Hepatocyte (in vitro differentiated cells): ENCODE data around the gene SUB1. TPM values are rescaled to one million over a fixed set of nuclear protein-coding genes. Genes with fewer than 3 reads are reported as not detected.

Experiments used
- DNase-seq: peaks from one replicate; pipeline ENCODE4 v3.0.0-alpha.2; 2016; ENCODE audit warnings: low spot score
- H2AFZ ChIP-seq: fragments of 200-600 bp; sonication (generic); 2 replicates; pipeline ENCODE4 v1.6.0; 2016; ENCODE audit warnings: antibody characterized with exemption, mild to moderate bottlenecking
- H3K27ac ChIP-seq: fragments of 200-600 bp; sonication (generic); 2 replicates; pipeline ENCODE4 v1.5.1; 2016; ENCODE audit warnings: mild to moderate bottlenecking
- H3K27me3 ChIP-seq: fragments of 200-600 bp; sonication (generic); 2 replicates; pipeline ENCODE4 v1.6.1; 2016
- H3K36me3 ChIP-seq: fragments of 200-600 bp; sonication (generic); replicated peaks from 2 replicates; pipeline ENCODE4 v1.5.1; 2016; ENCODE audit warnings: low read depth; ENCODE audit not compliant: insufficient read depth
- H3K4me1 ChIP-seq: fragments of 200-600 bp; sonication (generic); 2 replicates; pipeline ENCODE4 v1.5.1; 2016; ENCODE audit warnings: mild to moderate bottlenecking, moderate library complexity; ENCODE audit not compliant: insufficient read depth
- H3K4me2 ChIP-seq: fragments of 200-600 bp; sonication (generic); 2 replicates; pipeline ENCODE4 v1.6.0; 2016
- H3K4me3 ChIP-seq: fragments of 200-600 bp; sonication (generic); 2 replicates; pipeline ENCODE4 v1.5.1; 2016; ENCODE audit warnings: mild to moderate bottlenecking
- H3K79me2 ChIP-seq: fragments of 200-600 bp; sonication (generic); 2 replicates; pipeline ENCODE4 v1.6.0; 2017; ENCODE audit warnings: mild to moderate bottlenecking
- H3K9me2 ChIP-seq: fragments of 200-600 bp; sonication (generic); replicated peaks from 2 replicates; pipeline ENCODE4 v1.6.0; 2017; ENCODE audit warnings: mild to moderate bottlenecking; ENCODE audit not compliant: insufficient read depth
- H3K9me3 ChIP-seq: fragments of 200-600 bp; sonication (generic); 2 replicates; pipeline ENCODE4 v1.5.1; 2016; ENCODE audit warnings: low read depth, mild to moderate bottlenecking
- H4K20me1 ChIP-seq: fragments of 200-600 bp; sonication (generic); 2 replicates; pipeline ENCODE4 v1.6.0; 2016; ENCODE audit warnings: mild to moderate bottlenecking; ENCODE audit not compliant: insufficient read depth, poor library complexity, severe bottlenecking
- EZH2 ChIP-seq: fragments of 200-600 bp; sonication (generic); IDR thresholded peaks from 2 replicates; pipeline ENCODE4 v1.6.1; 2016; ENCODE audit warnings: antibody characterized with exemption, mild to moderate bottlenecking, borderline replicate concordance
- EZH2phosphoT487 ChIP-seq: fragments of 200-600 bp; sonication (generic); IDR thresholded peaks from one replicate; pipeline ENCODE4 v1.6.1; 2018; ENCODE audit warnings: antibody characterized with exemption, mild to moderate bottlenecking, low read depth, moderate library complexity; ENCODE audit not compliant: unreplicated experiment, severe bottlenecking
- WGBS: methylation state at CpG from one replicate; pipeline ENCODE4 v1.1.6; 2016; ENCODE audit warnings: low lambda C conversion rate; ENCODE audit errors: missing lambda C conversion rate; 5-methylcytosine and 5-hydroxymethylcytosine counted together
- polyA plus RNA-seq: library from polyadenylated mRNA; unstranded; fragments of >200 nt; fragmentation: Nextera tagmentation; extraction: Ambion mirVana; gene quantifications from 2 replicates; pipeline ENCODE4 v1.2.1, GENCODE V29; 2016
- total RNA-seq: library from RNA; depleted of rRNA; stranded (reverse); fragments of >200 nt; gene quantifications from 2 replicates; pipeline ENCODE4 v1.2.3, GENCODE V29; 2014
- TF ChIP-seq, protein P1 (sequence below): fragments of 200-600 bp; sonication (generic); IDR thresholded peaks from 2 replicates; pipeline ENCODE4 v1.5.1; 2016; ENCODE audit warnings: antibody characterized with exemption, mild to moderate bottlenecking; ENCODE audit not compliant: poor library complexity

Gene SUB1
- total and polyA plus RNA-seq, 2 experiments from 2014 or later = 340 to 394 TPM

DNA sequence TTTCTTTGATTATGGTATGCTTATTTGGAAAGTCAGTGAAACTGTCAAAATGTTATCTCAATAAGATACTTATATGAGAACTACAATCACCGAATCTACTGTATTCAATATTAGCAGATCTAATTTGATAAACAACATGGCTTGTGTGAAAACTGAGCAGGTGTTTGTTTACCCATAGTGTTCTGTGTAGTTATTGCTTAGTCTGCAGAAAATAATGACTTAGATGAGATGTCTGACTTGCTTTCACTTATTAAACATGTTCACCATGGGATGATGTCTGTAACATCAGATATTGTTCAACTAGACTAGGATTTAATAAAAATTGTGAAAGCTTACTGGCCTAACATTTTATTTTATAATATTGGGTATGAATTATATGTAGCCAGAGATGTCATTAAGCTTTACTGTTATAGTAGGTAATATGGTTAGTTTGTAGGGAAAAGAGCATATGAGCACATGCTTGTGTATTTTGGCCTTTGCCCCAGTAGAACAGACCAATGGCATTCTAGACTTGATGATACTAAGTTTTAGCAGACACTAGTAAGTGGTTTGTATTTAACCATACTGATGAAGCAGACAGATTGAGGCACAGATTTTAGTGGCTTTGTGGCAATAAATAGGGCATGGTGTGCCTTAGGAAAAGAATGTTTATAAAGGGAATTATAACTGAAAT lies 16.4 kb downstream of the SUB1 start:
- TF ChIP-seq EZH2 = no peak
- TF ChIP-seq EZH2phosphoT487 = no peak
- H3K4me2 ChIP-seq = no peak overlapping the region
- no peak overlapping the region for H3K27ac ChIP-seq
- 67% methylated on average over 1 of the region's 1 CpG for WGBS
- peaks cover 3% of the 10 kb centered on the region for H3K4me1 ChIP-seq
- H3K36me3 ChIP-seq = no peaks in the 10 kb centered on the region
- no peak for DNase-seq
- H2AFZ ChIP-seq = no peak overlapping the region
- no peak overlapping the region for H3K4me3 ChIP-seq
- H3K79me2 ChIP-seq = peaks cover 30% of the 10 kb centered on the region
- H3K9me3 ChIP-seq = no peaks in the 10 kb centered on the region
- no peaks in the 10 kb centered on the region for H3K9me2 ChIP-seq
- peaks cover 29% of the 10 kb centered on the region for H4K20me1 ChIP-seq
- no peaks in the 10 kb centered on the region for H3K27me3 ChIP-seq

DNA sequence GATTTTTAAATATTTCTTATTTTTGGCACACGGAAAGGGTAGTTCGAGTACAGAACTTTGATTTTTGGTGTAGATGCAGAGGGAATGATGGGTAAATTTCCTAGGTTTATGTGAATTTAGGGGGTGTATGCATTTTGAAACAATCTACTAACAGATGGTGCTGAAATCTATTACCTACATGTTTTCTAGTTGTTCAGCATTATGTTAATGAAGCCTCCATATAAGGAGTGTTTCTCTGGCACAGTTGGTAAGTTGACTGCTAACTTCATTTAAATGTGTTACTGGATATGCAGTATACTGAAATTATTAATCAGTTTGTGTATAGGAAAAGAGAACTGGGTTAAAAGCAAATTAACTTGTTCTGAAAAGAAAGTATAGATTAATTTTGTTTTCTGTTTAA lies 17.5 kb downstream of the SUB1 start:
- Histone ChIP-seq H3K4me1 (peaks cover 3% of the 10 kb centered on the region), H3K27ac (no peak overlapping the region), H3K9me2 (no peaks in the 10 kb centered on the region), H3K27me3 (no peaks in the 10 kb centered on the region), H3K36me3 (no peaks in the 10 kb centered on the region), H4K20me1 (peaks cover 18% of the 10 kb centered on the region), H3K9me3 (no peaks in the 10 kb centered on the region), H3K79me2 (peaks cover 19% of the 10 kb centered on the region), H3K4me3 (no peak overlapping the region), H3K4me2 (no peak overlapping the region), H2AFZ (no peak overlapping the region)
- WGBS = 96% methylated on average over 2 of the region's 2 CpGs
- no peak for DNase-seq
- TF ChIP-seq, protein P1, sequence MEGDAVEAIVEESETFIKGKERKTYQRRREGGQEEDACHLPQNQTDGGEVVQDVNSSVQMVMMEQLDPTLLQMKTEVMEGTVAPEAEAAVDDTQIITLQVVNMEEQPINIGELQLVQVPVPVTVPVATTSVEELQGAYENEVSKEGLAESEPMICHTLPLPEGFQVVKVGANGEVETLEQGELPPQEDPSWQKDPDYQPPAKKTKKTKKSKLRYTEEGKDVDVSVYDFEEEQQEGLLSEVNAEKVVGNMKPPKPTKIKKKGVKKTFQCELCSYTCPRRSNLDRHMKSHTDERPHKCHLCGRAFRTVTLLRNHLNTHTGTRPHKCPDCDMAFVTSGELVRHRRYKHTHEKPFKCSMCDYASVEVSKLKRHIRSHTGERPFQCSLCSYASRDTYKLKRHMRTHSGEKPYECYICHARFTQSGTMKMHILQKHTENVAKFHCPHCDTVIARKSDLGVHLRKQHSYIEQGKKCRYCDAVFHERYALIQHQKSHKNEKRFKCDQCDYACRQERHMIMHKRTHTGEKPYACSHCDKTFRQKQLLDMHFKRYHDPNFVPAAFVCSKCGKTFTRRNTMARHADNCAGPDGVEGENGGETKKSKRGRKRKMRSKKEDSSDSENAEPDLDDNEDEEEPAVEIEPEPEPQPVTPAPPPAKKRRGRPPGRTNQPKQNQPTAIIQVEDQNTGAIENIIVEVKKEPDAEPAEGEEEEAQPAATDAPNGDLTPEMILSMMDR = no peak
- TF ChIP-seq EZH2 (no peak), EZH2phosphoT487 (no peak)

DNA sequence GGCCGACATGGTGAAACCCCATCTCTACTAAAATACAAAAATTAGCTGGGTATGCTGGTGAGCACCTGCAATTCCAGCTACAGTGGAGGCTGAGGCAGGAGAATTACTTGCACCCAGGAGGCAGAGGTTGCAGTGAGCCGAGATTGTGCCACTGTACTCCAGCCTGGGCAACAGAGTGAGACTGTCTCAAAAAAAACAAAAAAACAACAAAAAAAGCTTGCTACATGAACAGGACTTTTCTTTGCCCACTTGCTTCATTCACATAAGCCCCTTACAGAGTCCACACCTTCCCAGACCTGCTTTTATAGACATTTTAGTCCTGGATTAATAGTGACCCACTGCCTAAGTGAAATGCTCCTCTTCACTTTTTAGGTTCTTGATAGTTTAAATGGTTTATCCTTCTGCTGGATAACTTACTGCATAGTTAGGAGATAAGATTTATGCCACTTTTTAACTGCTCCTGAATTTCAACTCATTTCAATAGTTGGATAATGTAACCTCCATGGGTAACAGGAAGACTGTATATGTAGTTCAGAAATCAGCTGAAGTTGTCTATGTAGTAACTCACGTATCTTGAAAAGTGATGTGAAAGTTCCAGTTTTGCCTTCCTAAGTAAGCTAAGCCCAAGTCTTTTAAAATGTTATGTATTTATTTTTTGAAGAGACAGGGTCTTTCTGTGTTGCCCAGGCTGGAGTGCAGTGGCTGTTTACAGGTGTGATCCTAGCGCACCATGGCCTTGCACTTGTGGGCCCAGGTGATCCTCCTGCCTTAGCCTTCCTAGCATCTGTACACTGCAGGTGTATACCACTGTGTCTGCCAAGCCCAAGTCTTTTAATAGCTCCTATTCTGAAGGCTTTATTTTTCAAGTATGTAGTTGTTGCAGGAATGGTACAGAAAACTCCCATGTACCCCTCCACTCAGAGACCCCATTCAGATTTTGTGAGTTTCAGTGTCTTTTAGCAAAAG lies 19.7 kb downstream of the SUB1 start:
- no peak overlapping the region for H3K27ac ChIP-seq
- TF ChIP-seq EZH2 (no peak), EZH2phosphoT487 (no peak)
- TF ChIP-seq, protein P1 = no peak
- no peaks in the 10 kb centered on the region for H3K9me3 ChIP-seq
- no peak overlapping the region for H3K4me2 ChIP-seq
- no peaks in the 10 kb centered on the region for H3K4me1 ChIP-seq
- H3K27me3 ChIP-seq = no peaks in the 10 kb centered on the region
- no peak overlapping the region for H3K4me3 ChIP-seq
- H3K79me2 ChIP-seq = no peaks in the 10 kb centered on the region
- H2AFZ ChIP-seq = no peak overlapping the region
- H4K20me1 ChIP-seq = peaks cover 5% of the 10 kb centered on the region
- no peaks in the 10 kb centered on the region for H3K9me2 ChIP-seq
- WGBS = 80% methylated on average over 4 of the region's 4 CpGs
- no peak for DNase-seq
- H3K36me3 ChIP-seq = no peaks in the 10 kb centered on the region

DNA sequence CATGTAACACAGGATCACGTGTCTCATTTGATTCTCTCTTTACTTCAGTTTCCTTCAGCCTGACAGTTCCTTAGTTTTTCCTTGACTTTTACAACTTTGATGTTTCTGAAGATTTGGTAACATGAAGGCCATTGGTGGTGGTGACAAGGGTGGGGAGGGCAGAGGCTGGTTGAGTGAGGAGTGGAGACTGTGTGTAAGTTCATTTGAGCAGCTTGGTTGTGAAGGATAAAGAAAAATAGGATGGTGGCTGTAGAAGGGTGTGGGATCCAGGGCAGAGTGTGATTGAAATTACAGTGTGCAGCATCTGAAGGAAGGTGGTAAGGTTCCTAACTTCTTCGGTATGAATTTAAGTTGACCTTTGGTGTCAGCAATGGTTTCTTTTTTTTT lies 20.4 kb downstream of the SUB1 start:
- Histone ChIP-seq H3K27me3 (no peaks in the 10 kb centered on the region), H2AFZ (no peak overlapping the region), H3K9me2 (no peaks in the 10 kb centered on the region), H3K36me3 (no peaks in the 10 kb centered on the region), H3K9me3 (no peaks in the 10 kb centered on the region), H3K4me1 (no peaks in the 10 kb centered on the region), H3K79me2 (no peaks in the 10 kb centered on the region), H3K27ac (no peak overlapping the region), H4K20me1 (peaks cover 5% of the 10 kb centered on the region), H3K4me3 (no peak overlapping the region), H3K4me2 (no peak overlapping the region)
- WGBS = 96% methylated on average over 2 of the region's 2 CpGs
- no peak for TF ChIP-seq EZH2
- TF ChIP-seq EZH2phosphoT487 = no peak
- TF ChIP-seq, protein P1 = no peak
- DNase-seq = no peak
